HG03520 (cell line): ENCODE measurements around the gene LCN1.
"Not testable (repeated sequence)": the region's sequence is repeated elsewhere in the genome, so short reads cannot be mapped to it uniquely, and the experiment has no call there.

Experiments used
- ATAC-seq: cut with Tn5 transposase; IDR thresholded peaks from one replicate; pipeline ENCODE4 v1.9.1; 2021; ENCODE audit warnings: mild to moderate bottlenecking, moderate library complexity; ENCODE audit not compliant: unreplicated experiment

Gene LCN1

GRCh38 chr9:135522137-135522877 is 1.1 kb downstream of the LCN1 start:
- no peak for ATAC-seq

GRCh38 chr9:135522931-135523330 is 1.7 kb downstream of the LCN1 start:
- no peak for ATAC-seq

DNA sequence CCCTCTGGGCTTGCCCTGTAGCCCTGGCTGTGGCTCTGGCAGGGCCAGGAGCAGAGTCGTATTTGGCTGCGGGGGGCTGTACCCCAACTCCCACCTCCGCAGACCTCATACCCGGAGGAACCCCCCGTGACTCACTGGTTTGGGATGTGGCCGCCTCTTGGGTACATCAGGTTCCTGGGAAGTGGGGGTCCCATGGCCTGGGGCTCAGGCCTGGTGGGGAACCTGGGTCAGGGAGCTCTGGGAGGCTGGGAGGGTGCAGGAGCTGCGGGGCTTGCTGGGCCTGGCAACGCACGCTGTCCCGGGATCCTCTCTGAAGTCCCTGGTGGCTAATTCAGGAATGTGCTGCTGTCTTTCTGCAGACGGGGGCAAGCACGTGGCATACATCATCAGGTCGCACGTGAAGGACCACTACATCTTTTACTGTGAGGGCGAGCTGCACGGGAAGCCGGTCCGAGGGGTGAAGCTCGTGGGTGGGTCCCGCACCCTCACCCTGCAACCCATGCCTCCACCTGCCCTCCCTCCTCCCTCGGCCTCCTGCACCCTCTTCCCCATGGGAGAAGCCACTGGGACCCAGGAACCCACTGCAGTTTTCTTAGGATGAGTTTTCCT is 2.4 kb downstream of the LCN1 start:
- ATAC-seq, result no peak

GRCh38 chr9:135524130-135524861 is 3.1 kb downstream of the LCN1 start:
- no peak for ATAC-seq

- no peak for ATAC-seq
Observed at GRCh38 chr9:135525241-135526088, 4.2 kb downstream of the LCN1 start.

DNA sequence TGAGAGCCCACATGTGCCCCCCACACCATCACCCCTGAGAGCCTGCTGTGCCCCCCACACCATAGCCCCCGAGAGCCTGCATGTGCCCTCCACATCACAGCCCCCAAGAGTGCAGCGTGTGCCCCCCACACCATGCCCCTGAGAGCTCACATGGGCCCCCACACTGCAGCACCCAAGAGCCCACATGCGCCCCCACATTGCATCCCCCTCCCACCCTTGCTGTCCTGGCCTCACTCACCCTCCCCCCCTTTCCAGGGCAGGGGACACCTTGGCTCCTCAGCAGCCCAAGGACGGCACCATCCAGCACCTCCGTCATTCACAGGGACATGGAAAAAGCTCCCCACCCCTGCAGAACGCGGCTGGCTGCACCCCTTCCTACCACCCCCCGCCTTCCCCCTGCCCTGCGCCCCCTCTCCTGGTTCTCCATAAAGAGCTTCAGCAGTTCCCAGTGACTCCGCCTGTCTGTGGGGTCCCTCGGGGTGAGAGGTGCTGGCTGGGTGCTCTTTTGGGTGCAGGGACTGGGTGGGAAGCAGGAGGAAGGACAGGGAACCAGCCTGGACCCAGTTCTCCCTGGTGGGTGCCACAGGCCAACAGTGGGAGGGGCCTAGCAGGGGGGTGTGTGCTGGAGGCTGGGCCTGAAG is 5.0 kb downstream of the LCN1 start:
- no peak for ATAC-seq

- ATAC-seq, result no peak
Observed at GRCh38 chr9:135526730-135527571, 5.7 kb downstream of the LCN1 start.

DNA sequence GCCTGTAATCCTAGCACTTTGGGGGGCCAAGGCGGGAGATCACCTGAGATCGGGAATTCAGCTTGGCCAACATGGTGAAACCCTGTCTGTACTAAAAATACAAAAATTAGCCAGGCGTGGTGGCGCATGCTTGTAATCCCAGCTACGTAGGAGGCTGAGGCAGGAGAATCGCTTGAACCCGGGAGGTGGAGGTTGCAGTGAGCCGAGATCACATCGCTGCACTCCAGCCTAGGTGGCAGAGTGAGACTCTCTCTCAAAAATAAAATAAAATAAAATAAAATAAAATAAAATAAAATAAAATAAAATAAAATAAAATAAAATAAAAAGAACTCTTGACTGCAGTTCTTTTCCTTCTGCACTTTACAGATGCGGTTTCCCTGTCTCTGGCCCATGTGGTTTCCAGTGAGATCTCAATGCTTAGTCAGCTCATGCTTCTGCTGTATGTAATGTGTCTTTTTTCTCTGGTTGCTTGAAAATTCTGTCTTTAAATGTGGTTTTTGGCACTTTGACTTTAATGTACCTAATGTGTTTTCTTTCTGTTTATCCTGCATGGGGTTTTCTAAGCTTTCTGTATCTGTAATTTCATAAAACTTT is 7.7 kb downstream of the LCN1 start:
- ATAC-seq, result not testable (repeated sequence)

- no peak for ATAC-seq
Observed at GRCh38 chr9:135530146-135530545, 8.9 kb downstream of the LCN1 start.

- no peak for ATAC-seq
Observed at GRCh38 chr9:135531096-135531495, 9.9 kb downstream of the LCN1 start.

- ATAC-seq, result no peak
Observed at GRCh38 chr9:135533113-135533512, 11.9 kb downstream of the LCN1 start.

GRCh38 chr9:135533674-135534073 is 12.4 kb downstream of the LCN1 start:
- ATAC-seq, result no peak

DNA sequence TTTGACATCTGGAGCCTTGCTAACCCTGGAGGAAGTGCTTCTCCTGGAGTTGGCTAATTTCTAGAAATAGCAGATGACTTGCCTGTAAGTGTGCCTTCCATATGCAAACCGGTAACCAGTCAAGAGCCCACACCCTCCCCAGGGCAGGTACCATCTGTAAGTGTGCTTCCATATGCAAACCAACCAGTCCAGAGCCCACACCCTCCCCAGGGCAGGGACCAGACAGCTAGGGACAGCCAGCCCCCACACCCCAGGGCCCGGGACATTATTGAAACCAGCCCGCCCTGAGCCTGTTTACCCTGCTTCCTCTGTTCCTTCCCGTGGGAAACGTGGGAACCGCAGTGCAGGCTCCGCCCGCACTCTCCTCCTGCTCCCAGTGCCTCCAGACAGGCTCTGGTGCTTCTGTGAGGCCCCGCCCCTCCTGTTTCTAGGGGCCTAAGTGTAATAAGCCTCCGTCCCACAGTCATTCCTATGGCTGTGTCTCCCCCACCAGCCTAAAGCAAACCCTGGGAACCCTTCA is 13.0 kb downstream of the LCN1 start:
- ATAC-seq, result not testable (repeated sequence)

- not testable (repeated sequence) for ATAC-seq
Observed at GRCh38 chr9:135534826-135535225, 13.6 kb downstream of the LCN1 start.

- not testable (repeated sequence) for ATAC-seq
Observed at GRCh38 chr9:135535631-135536030, 14.4 kb downstream of the LCN1 start.

GRCh38 chr9:135536216-135536615 is 15.0 kb downstream of the LCN1 start:
- ATAC-seq, result no peak

- not testable (repeated sequence) for ATAC-seq
Observed at GRCh38 chr9:135543262-135543894, 22.1 kb downstream of the LCN1 start.

DNA sequence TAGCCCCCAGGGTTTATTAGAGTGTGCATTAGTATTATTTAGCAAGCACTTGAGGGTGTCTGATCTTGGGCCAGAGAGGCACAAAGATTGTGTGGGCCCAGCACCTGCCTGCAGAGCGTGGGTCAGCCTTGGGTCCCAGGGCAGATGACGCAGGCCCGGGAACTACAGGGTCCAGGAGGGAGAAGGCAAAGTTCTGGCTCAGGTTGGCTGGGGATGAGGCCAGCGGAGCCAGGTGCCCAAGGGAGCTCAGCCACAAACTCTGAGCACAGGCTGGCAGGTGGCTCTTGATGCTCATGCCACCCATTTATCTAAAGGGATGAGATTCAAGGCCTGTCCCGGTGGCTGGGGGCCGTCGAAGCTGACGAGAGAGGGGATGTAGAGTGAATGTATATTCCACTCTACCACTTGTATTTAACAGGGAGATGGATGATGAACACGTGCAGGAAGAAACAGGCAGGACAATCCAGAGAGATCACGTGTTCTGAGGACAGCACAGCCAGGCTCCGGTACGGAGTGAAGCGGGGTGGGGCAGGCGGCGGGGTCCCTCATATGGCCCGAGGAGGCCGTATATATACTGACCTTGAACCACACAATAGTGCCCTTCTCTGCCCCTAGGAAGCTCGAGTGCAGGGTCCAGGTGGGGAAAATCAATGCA is 23.9 kb downstream of the LCN1 start:
- ATAC-seq, result no peak
